A172 (cell line): ENCODE data around the gene TMEM120B. TPM values are rescaled to one million over a fixed set of nuclear protein-coding genes. Genes with fewer than 3 reads are reported as not detected.

Source experiments
- DNase-seq: peaks from one replicate; pipeline ENCODE4 v3.0.0-alpha.2; 2015; ENCODE audit warnings: low spot score
- total RNA-seq: library from RNA; depleted of rRNA; stranded (reverse); fragments of >200 nt; shearing (Covaris generic); gene quantifications from 2 replicates; pipeline ENCODE4 v1.2.3, GENCODE V29; 2014

Gene TMEM120B
- total RNA-seq, 1 experiment from 2014 or later, result 4.6 TPM

- peak; percentile 90 for DNase-seq
These were observed 90.5 kb downstream of the TMEM120B start for GRCh38 chr12:121802843-121803698.

GRCh38 chr12:121803861-121804416 lies 91.4 kb downstream of the TMEM120B start, which contains the start of gene SETD1B:
SETD1B (plus strand) TSS chr12:121804009; CDS start chr12:121804738, 729 bp downstream.
- peak; percentile 63 for DNase-seq

- no peak for DNase-seq
These were observed 92.0 kb downstream of the TMEM120B start for GRCh38 chr12:121804417-121805111.

- no peak for DNase-seq
These were observed 92.8 kb downstream of the TMEM120B start for GRCh38 chr12:121805171-121806008.

- no peak for DNase-seq
These were observed 93.5 kb downstream of the TMEM120B start for GRCh38 chr12:121806009-121806545.

- DNase-seq, result no peak
These were observed 94.2 kb downstream of the TMEM120B start for GRCh38 chr12:121806546-121807423.

GRCh38 chr12:121807642-121808347 lies 95.2 kb downstream of the TMEM120B start:
- DNase-seq, result no peak

- DNase-seq, result no peak
These were observed 96.1 kb downstream of the TMEM120B start for GRCh38 chr12:121808623-121809022.

GRCh38 chr12:121809712-121810116 lies 97.2 kb downstream of the TMEM120B start:
- no peak for DNase-seq

GRCh38 chr12:121810234-121810817 lies 97.8 kb downstream of the TMEM120B start:
- no peak for DNase-seq

- DNase-seq, result no peak
These were observed 98.4 kb downstream of the TMEM120B start for GRCh38 chr12:121810833-121811433.

- peak; percentile 39 for DNase-seq
These were observed 99.1 kb downstream of the TMEM120B start for GRCh38 chr12:121811434-121812319.

- DNase-seq, result peak; percentile 53
These were observed 99.8 kb downstream of the TMEM120B start for GRCh38 chr12:121812320-121812871.

- no peak for DNase-seq
These were observed 100.7 kb downstream of the TMEM120B start for GRCh38 chr12:121812921-121813896.

- DNase-seq, result no peak
These were observed 101.4 kb downstream of the TMEM120B start for GRCh38 chr12:121813951-121814350.

- DNase-seq, result no peak
These were observed 102.0 kb downstream of the TMEM120B start for GRCh38 chr12:121814429-121815119.
